Measurements from ENCODE around the gene RNLS. TPM values are rescaled to one million over a fixed set of nuclear protein-coding genes. Genes with fewer than 3 reads are reported as not detected.

RNLS gene
- total RNA-seq, 2 experiments from 2014 or later: 1.3 to 2.2 TPM

- no peaks in the 10 kb centered on the region for H3K36me3 Mint-ChIP-seq (ENCODE audit: low read depth)
- no peak overlapping the region for H3K27ac Mint-ChIP-seq
- H3K27me3 Mint-ChIP-seq: peaks cover 5% of the 10 kb centered on the region
- CTCF ChIA-PET: interaction anchor here (2.3 kb wide), 1 partner anchor 9 kb away, joined by 11 read pairs; the partner anchor contains the start of gene RNLS
- H3K4me1 Mint-ChIP-seq: no peaks in the 10 kb centered on the region
- no peak for DNase-seq
- POLR2A ChIA-PET: interaction anchor here (1.1 kb wide), 1 partner anchor 9 kb away, joined by 3 read pairs; the partner anchor contains the start of gene RNLS
- no peak overlapping the region for H3K4me3 Mint-ChIP-seq
- H3K9me3 Mint-ChIP-seq: no peaks in the 10 kb centered on the region
Measured at GRCh38 chr10:88592381-88592780, 9.3 kb upstream of the RNLS start.

- CTCF ChIA-PET: interaction anchor here (2.0 kb wide), 1 partner anchor 10 kb away, joined by 4 read pairs; no protein-coding TSS in a partner anchor
- H3K27ac Mint-ChIP-seq: no peak within 1 kb of the TSS
- no peak within 1 kb of the TSS for H3K4me3 Mint-ChIP-seq
- no peak for DNase-seq
- H3K9me3 Mint-ChIP-seq: no peaks in the 10 kb centered on the region
- H3K4me1 Mint-ChIP-seq: peaks cover 11% of the 10 kb centered on the region
- H3K27me3 Mint-ChIP-seq: peaks cover 14% of the 10 kb centered on the region
- POLR2A ChIA-PET: no interaction called here
- no peaks in the 10 kb centered on the region for H3K36me3 Mint-ChIP-seq (ENCODE audit: low read depth)
Measured at GRCh38 chr10:88586462-88586861, 3.3 kb upstream of the RNLS start, which contains the start of gene LIPJ. Gene LIPJ (plus strand): TSS chr10:88586762. CDS start chr10:88590688, 3,926 bp downstream.

- peaks cover 11% of the 10 kb centered on the region for H3K4me1 Mint-ChIP-seq
- H3K9me3 Mint-ChIP-seq: no peaks in the 10 kb centered on the region
- DNase-seq: no peak
- no peaks in the 10 kb centered on the region for H3K36me3 Mint-ChIP-seq (ENCODE audit: low read depth)
- ChIA-PET CTCF (interaction anchor here (0.7 to 2.8 kb wide), 24 partner anchors 9 to 786 kb away, joined by 3 to 41 read pairs (median 4); no protein-coding TSS in a partner anchor), POLR2A (interaction anchor here (1.0 to 1.6 kb wide), 8 partner anchors 8 to 721 kb away, joined by 3 to 15 read pairs (median 3); partner anchors contain the start of genes KLLN and PTEN)
- peak overlapping the region; percentile 80 for H3K4me3 Mint-ChIP-seq
- H3K27ac Mint-ChIP-seq: peak overlapping the region; percentile 76
- peaks cover 11% of the 10 kb centered on the region for H3K27me3 Mint-ChIP-seq
Measured at GRCh38 chr10:88583584-88583957, 453 bp upstream of the RNLS start.

GRCh38 chr10:88582411-88582805, 710 bp downstream of the RNLS start:
- Mint-ChIP-seq H3K9me3 (no peaks in the 10 kb centered on the region), H3K27me3 (peaks cover 11% of the 10 kb centered on the region), H3K4me3 (peak overlapping the region; percentile 80), H3K36me3 (ENCODE audit: low read depth) (no peaks in the 10 kb centered on the region), H3K27ac (no peak overlapping the region), H3K4me1 (peaks cover 11% of the 10 kb centered on the region)
- no peak for DNase-seq
- ChIA-PET CTCF (interaction anchor here (0.7 to 2.8 kb wide), 25 partner anchors 10 to 785 kb away, joined by 3 to 41 read pairs (median 4); partner anchors contain the start of gene ATAD1), POLR2A (interaction anchor here (0.7 to 1.6 kb wide), 9 partner anchors 9 to 721 kb away, joined by 3 to 15 read pairs (median 3); partner anchors contain the start of genes FAS, KLLN and PTEN)

- Mint-ChIP-seq H3K36me3 (ENCODE audit: low read depth) (no peaks in the 10 kb centered on the region), H3K27me3 (peaks cover 7% of the 10 kb centered on the region), H3K4me1 (no peaks in the 10 kb centered on the region), H3K4me3 (no peak overlapping the region), H3K27ac (no peak overlapping the region), H3K9me3 (no peaks in the 10 kb centered on the region)
- CTCF ChIA-PET: interaction anchor here (0.6 to 6.4 kb wide), 8 partner anchors 11 to 702 kb away, joined by 3 to 41 read pairs (median 3); partner anchors contain the start of genes KLLN, PTEN and RNLS
- no peak for DNase-seq
- POLR2A ChIA-PET: no interaction called here
Measured at GRCh38 chr10:88565072-88565471, 18.0 kb downstream of the RNLS start.

GRCh38 chr10:88562152-88562551, 21.0 kb downstream of the RNLS start:
- Mint-ChIP-seq H3K27me3 (peaks cover 7% of the 10 kb centered on the region), H3K9me3 (no peaks in the 10 kb centered on the region), H3K27ac (no peak overlapping the region), H3K4me3 (no peak overlapping the region), H3K36me3 (ENCODE audit: low read depth) (no peaks in the 10 kb centered on the region), H3K4me1 (peaks cover 2% of the 10 kb centered on the region)
- ChIA-PET CTCF (interaction anchor here (0.9 to 2.3 kb wide), 3 partner anchors 11 to 232 kb away, joined by 3 to 9 read pairs (median 3); partner anchors contain the start of gene RNLS), POLR2A (interaction anchor here (1.4 kb wide), 1 partner anchor 21 kb away, joined by 3 read pairs; the partner anchor contains the start of gene RNLS)
- DNase-seq: no peak

- ChIA-PET POLR2A (no interaction called here), CTCF (interaction anchor here (2.7 kb wide), 1 partner anchor 25 kb away, joined by 9 read pairs; the partner anchor contains the start of gene RNLS)
- peaks cover 4% of the 10 kb centered on the region for H3K4me1 Mint-ChIP-seq
Measured at GRCh38 chr10:88557658-88558057, 25.5 kb downstream of the RNLS start.

GRCh38 chr10:88557256-88557655, 25.9 kb downstream of the RNLS start:
- Mint-ChIP-seq H3K27me3 (peaks cover under 1% of the 10 kb centered on the region), H3K4me1 (peaks cover 4% of the 10 kb centered on the region), H3K9me3 (no peaks in the 10 kb centered on the region), H3K27ac (no peak overlapping the region), H3K36me3 (ENCODE audit: low read depth) (no peaks in the 10 kb centered on the region), H3K4me3 (no peak overlapping the region)
- POLR2A ChIA-PET: no interaction called here
- no peak for DNase-seq
- CTCF ChIA-PET: interaction anchor here (2.7 kb wide), 1 partner anchor 25 kb away, joined by 9 read pairs; the partner anchor contains the start of gene RNLS

More at GRCh38 chr10:88557658-88558057, 25.5 kb downstream of the RNLS start:
- Mint-ChIP-seq H3K9me3 (no peaks in the 10 kb centered on the region), H3K27ac (no peak overlapping the region), H3K36me3 (ENCODE audit: low read depth) (no peaks in the 10 kb centered on the region), H3K27me3 (peaks cover 2% of the 10 kb centered on the region), H3K4me3 (no peak overlapping the region)
- no peak for DNase-seq

GRCh38 chr10:88555190-88555908, 27.8 kb downstream of the RNLS start:
- Mint-ChIP-seq H3K4me1 (peaks cover 4% of the 10 kb centered on the region), H3K27ac (no peak overlapping the region), H3K36me3 (ENCODE audit: low read depth) (no peaks in the 10 kb centered on the region), H3K4me3 (no peak overlapping the region), H3K9me3 (no peaks in the 10 kb centered on the region), H3K27me3 (no peaks in the 10 kb centered on the region)
- DNase-seq: no peak
- POLR2A ChIA-PET: interaction anchor here (0.6 to 1.7 kb wide), 2 partner anchors 8 to 693 kb away, joined by 3 to 5 read pairs; no protein-coding TSS in a partner anchor
- CTCF ChIA-PET: interaction anchor here (1.6 kb wide), 2 partner anchors 163 to 696 kb away, joined by 3 read pairs; no protein-coding TSS in a partner anchor

GRCh38 chr10:88553116-88553752, 29.9 kb downstream of the RNLS start:
- Mint-ChIP-seq H3K4me3 (no peak overlapping the region), H3K27me3 (no peaks in the 10 kb centered on the region), H3K27ac (no peak overlapping the region), H3K4me1 (peaks cover 3% of the 10 kb centered on the region), H3K36me3 (ENCODE audit: low read depth) (no peaks in the 10 kb centered on the region), H3K9me3 (no peaks in the 10 kb centered on the region)
- peak; percentile 52 for DNase-seq
- CTCF ChIA-PET: interaction anchor here (0.6 to 2.8 kb wide), 10 partner anchors 11 to 702 kb away, joined by 3 to 20 read pairs (median 4); partner anchors contain the start of genes KLLN and PTEN
- POLR2A ChIA-PET: interaction anchor here (0.8 to 2.7 kb wide), 2 partner anchors 691 to 702 kb away, joined by 3 to 12 read pairs; partner anchors contain the start of genes KLLN and PTEN

GRCh38 chr10:88551246-88551645, 31.9 kb downstream of the RNLS start:
- ChIA-PET CTCF (interaction anchor here (1.0 to 2.8 kb wide), 2 partner anchors 32 to 700 kb away, joined by 3 to 20 read pairs; partner anchors contain the start of gene RNLS), POLR2A (no interaction called here)
- Mint-ChIP-seq H3K9me3 (no peaks in the 10 kb centered on the region), H3K27me3 (no peaks in the 10 kb centered on the region), H3K27ac (no peak overlapping the region), H3K4me1 (peaks cover 3% of the 10 kb centered on the region), H3K36me3 (ENCODE audit: low read depth) (no peaks in the 10 kb centered on the region), H3K4me3 (no peak overlapping the region)
- no peak for DNase-seq

GRCh38 chr10:88546497-88546896, 36.6 kb downstream of the RNLS start:
- CTCF ChIA-PET: no interaction called here
- DNase-seq: no peak

More at GRCh38 chr10:88546497-88546896, 36.6 kb downstream of the RNLS start:
- Mint-ChIP-seq H3K4me1 (peaks cover 7% of the 10 kb centered on the region), H3K9me3 (no peaks in the 10 kb centered on the region), H3K27ac (no peak overlapping the region), H3K36me3 (ENCODE audit: low read depth) (no peaks in the 10 kb centered on the region), H3K27me3 (no peaks in the 10 kb centered on the region), H3K4me3 (no peak overlapping the region)
- POLR2A ChIA-PET: no interaction called here

Data from activated CD4-positive, alpha-beta memory T cell treated with anti-CD3 and anti-CD28 coated beads, Interleukin-2, amount 10 ng/mL, durations not matched to agents 7 days and 5 days (primary cell).